Activated CD4-positive, alpha-beta T cell treated with anti-CD3 and anti-CD28 coated beads, Interleukin-10, Interleukin-2, amounts not matched to agents 100 ng/mL and 50 ng/mL, durations not matched to agents 16 hours and 8 hours (primary cell): Measurements from ENCODE around the gene MEP1A.
"Not testable (repeated sequence)": the region's sequence is repeated elsewhere in the genome, so short reads cannot be mapped to it uniquely, and the experiment has no call there.

Experiments used
- DNase-seq: peaks from one replicate; pipeline ENCODE4 v3.0.0-alpha.2; 2020

Gene MEP1A, protein sequence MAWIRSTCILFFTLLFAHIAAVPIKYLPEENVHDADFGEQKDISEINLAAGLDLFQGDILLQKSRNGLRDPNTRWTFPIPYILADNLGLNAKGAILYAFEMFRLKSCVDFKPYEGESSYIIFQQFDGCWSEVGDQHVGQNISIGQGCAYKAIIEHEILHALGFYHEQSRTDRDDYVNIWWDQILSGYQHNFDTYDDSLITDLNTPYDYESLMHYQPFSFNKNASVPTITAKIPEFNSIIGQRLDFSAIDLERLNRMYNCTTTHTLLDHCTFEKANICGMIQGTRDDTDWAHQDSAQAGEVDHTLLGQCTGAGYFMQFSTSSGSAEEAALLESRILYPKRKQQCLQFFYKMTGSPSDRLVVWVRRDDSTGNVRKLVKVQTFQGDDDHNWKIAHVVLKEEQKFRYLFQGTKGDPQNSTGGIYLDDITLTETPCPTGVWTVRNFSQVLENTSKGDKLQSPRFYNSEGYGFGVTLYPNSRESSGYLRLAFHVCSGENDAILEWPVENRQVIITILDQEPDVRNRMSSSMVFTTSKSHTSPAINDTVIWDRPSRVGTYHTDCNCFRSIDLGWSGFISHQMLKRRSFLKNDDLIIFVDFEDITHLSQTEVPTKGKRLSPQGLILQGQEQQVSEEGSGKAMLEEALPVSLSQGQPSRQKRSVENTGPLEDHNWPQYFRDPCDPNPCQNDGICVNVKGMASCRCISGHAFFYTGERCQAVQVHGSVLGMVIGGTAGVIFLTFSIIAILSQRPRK

GRCh38 chr6:46793138-46793537 lies at the start of gene MEP1A:
TSS of gene MEP1A (plus strand) at chr6:46793389. CDS start at chr6:46793399, 10 bp downstream.
- DNase-seq = no peak

DNA sequence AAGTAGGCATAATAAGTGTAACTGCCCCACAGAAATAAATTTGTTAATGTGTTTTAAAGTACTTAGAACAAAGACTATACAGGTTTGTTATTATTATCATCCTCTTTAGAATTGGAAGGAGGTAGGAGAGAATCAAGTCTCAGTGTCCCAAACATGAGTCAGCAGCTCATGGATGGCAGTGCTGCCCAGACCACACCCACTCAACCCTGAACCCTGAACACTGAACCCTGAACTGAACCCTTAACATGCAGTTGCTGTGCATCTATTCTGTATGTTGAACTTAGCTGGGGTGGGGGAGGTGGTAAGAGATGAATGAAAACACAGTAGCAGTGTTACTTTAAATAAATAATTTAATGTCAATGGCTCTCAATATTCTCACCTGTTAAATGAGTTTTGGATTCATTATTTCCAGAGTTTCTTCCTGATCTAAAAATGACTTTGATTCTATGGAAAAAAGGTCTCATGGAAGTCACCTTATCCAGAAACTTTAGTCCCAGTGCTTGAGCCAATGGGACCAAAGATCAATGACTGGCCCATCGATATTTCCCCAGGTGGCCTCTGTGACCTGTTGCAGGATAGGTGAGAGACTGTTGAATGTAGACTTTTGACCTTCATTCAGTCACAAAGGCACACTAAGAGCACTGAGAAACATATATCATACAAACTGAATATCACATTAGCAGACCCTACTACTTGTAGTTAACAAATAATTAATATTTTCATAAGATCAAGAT lies 49.6 kb upstream of the MEP1A start:
- DNase-seq = no peak

- not testable (repeated sequence) for DNase-seq
Observed at GRCh38 chr6:46744159-46744725, 48.9 kb upstream of the MEP1A start.

- DNase-seq = no peak
Observed at GRCh38 chr6:46745973-46746372, 47.2 kb upstream of the MEP1A start.

- DNase-seq = no peak
Observed at GRCh38 chr6:46746696-46747095, 46.5 kb upstream of the MEP1A start, which contains the start of gene ANKRD66. TSS of gene ANKRD66 (plus strand) at chr6:46746933. CDS start at chr6:46751949, 5,016 bp downstream.

DNA sequence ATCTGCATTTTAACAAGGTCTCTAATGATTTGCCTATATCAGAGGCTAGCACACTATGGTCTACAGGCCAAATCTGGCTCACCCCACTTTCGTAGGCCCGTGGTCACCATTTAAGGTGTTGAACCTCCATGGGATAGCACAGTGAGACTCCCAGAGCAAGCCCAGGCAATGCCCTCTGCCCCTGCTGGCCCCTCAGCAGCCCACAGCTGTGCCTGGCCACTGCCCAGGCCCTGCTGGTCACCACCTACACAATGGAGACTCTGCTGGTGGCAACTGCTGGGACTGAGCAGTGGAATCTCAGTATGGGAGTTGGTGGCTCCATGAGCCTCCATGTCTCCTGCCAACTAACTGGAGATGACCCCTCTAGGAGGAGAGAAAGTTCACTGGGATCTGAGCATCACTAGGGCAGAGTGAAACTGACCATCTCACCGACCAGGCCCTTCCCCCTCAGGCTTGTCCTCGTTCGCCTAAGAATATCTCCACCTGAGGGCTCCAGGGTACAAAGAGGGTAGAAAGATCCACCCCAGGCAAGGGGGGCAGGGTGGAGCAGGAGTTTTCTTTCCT lies 44.2 kb upstream of the MEP1A start:
- DNase-seq = no peak

DNA sequence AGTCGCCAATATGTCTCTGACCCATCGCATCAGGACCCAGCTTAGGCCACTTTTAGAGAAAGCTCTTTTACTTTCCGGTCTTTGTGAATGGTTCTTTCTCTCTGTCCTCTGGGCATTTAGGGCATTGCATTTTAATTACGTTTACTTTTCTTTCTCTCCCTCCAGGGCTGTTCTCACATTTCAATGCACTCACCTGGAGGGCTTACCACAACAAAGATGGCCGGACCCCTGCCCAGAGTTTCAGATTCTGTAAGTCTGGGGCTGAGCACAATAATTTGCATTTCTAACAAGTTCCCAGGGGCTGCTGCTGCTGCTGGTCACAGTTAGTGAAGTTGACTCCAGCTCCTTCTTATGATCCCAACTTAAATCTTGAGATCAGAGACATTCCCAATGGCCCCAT lies 43.5 kb upstream of the MEP1A start:
- no peak for DNase-seq

GRCh38 chr6:46751658-46752057 lies 41.5 kb upstream of the MEP1A start:
- no peak for DNase-seq

DNA sequence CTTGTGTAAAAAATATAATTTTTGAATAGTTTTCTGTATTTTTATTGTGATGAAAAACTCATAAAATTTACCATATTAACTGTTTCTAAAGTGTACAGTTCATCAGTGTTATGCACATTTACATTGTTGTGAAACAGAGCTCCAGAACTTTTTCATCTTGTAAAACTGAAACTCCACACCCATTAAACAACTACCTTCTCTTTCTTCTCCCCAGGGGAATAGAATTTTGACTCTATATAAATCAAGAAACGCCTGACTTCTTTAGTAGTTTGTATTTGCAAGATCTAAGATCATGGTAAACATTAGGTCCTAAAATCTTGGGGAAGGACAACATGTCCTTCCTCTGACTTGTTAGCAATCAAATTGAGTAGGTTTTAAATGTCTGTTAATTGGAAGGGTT lies 37.3 kb upstream of the MEP1A start:
- no peak for DNase-seq

GRCh38 chr6:46756469-46757213 lies 36.5 kb upstream of the MEP1A start:
- DNase-seq = no peak

- no peak for DNase-seq
Observed at GRCh38 chr6:46757214-46757596, 36.0 kb upstream of the MEP1A start.

DNA sequence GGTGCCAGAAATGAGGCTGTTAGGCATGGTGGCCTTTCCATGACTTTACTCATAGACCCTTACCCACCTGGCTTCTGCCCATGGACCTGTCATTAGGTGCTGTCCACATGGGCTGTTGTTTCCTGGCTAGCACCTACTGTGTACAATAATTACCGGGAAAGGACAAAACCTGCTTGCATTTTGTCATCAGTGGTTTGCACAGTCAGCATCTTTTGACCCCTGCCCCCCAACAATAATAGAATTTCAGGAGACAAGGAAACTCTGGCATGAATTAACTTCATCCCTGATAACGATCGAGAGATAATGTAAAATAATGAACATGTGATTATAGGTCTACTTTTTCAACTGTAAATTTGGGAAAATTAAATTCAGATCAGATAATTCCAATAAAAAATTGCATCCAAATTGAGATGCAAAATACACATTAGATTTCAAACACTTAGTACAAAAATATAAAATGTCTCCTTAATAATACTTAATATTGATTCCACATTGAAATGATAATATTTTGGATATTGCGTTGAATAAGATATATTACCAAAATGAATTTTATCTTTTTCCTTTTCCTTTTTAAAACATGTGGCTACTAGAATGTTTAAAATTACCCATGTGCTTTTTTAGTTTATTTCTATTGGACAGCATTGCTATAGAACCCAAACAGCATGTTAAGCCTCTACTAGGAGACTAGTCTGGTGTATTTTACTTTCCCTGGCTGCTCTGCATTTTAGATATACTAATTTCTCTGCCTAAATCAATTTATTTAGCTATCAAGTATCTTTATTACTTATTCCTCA lies 34.0 kb upstream of the MEP1A start:
- no peak for DNase-seq

- no peak for DNase-seq
Observed at GRCh38 chr6:46760925-46761324, 32.3 kb upstream of the MEP1A start.

DNA sequence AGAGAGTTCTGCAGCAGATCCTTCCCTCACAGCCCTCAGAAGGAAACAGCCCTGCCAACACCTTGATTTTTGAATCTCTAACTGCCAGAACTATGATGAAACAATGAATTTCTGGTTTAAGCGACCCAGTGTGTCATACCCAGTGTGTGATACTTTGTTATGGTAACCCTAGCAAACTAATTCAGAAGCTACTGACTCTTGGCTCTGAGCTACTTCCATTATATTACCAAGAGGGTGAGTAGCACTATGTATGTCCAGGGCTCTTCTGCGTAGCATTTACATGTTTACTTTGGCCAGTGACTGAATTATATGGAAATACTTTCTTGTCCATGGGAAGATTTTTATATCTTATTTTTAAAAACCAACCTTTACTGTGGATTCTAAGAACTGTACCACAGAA lies 29.7 kb upstream of the MEP1A start:
- no peak for DNase-seq

DNA sequence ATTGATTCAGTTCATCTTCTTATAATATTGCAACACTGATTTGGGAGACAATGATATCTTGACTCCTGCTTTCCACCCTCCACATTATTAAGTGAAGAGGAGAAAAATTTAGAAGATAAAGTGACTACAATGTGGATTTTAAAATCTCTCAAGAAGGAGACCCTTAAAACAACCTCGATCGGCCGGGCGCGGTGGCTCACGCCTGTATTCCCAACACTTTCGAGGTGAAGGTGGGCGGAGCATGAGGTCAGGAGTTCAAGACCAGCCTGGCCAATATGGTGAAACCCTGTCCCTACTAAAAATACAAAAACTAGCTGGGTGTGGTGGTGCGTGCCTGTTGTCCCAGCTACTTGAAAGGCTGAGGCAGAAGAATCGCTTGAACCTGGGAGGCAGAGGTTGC lies 28.9 kb upstream of the MEP1A start:
- DNase-seq = not testable (repeated sequence)

- DNase-seq = no peak
Observed at GRCh38 chr6:46764961-46765360, 28.2 kb upstream of the MEP1A start.

DNA sequence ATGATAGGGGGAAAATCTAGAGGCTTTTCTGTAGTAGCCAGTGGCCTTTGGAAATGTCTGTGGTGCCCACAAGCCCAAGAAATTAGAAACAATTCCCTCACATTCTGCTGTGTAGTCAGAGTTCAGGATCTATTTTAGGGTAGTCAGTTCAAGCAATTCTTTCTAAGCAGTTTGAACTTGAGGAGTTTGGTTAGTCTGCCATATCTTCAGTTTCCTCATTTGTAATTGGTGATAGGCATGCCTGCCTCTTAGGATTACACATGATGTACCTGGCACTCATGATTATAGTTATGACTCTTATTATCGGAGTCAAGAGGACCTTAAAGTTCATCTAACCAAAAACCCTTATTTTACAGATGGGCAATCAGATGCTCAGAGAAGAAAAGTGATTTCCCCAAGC lies 21.2 kb upstream of the MEP1A start:
- DNase-seq = no peak

- no peak for DNase-seq
Observed at GRCh38 chr6:46772762-46773161, 20.4 kb upstream of the MEP1A start.

GRCh38 chr6:46773201-46773855 lies 19.9 kb upstream of the MEP1A start:
- DNase-seq = no peak

- not testable (repeated sequence) for DNase-seq
Observed at GRCh38 chr6:46774736-46775135, 18.5 kb upstream of the MEP1A start.
